Esophagus muscularis mucosa (tissue), 4 donors: ENCODE measurements around the gene SORCS2. TPM values are rescaled to one million over a fixed set of nuclear protein-coding genes. Genes with fewer than 3 reads are reported as not detected.

Experiments used
- DNase-seq: peaks from one replicate; pipeline ENCODE4 v3.0.0-alpha.2; 2017; ENCODE audit errors: extremely low spot score
- H3K27ac ChIP-seq, 4 donors: fragments of 200-600 bp; sonication (generic); replicated peaks in 1 of 4; 1 replicate in 3 of 4; 2 replicates in 1 of 4; pipeline ENCODE4 v1.5.1; 2016 to 2019; ENCODE audit warnings: mild to moderate bottlenecking in 1 of 4
- H3K27me3 ChIP-seq, 4 donors: fragments of 200-600 bp; sonication (generic); one replicate each; pipeline versions ENCODE4 v1.5.1 to v1.6.0; 2016 to 2019
- H3K36me3 ChIP-seq, 4 donors: fragments of 200-600 bp; sonication (generic); one replicate each; pipeline ENCODE4 v1.5.1; 2016 to 2019
- H3K4me1 ChIP-seq, 4 donors: fragments of 200-600 bp; sonication (generic); one replicate each; pipeline ENCODE4 v1.5.1; 2016 to 2019
- H3K4me3 ChIP-seq, 4 donors: fragments of 200-600 bp; sonication (generic); 1 replicate in 2 of 4; 2 replicates in 2 of 4; pipeline ENCODE4 v1.5.1; 2016 to 2019; ENCODE audit warnings: mild to moderate bottlenecking in 4 of 4, moderate library complexity in 1 of 4
- H3K9me3 ChIP-seq, 4 donors: fragments of 200-600 bp; sonication (generic); 1 replicate in 3 of 4; 2 replicates in 1 of 4; pipeline ENCODE4 v1.5.1; 2016 to 2019
- CTCF ChIP-seq, 3 experiments: fragments of 200-600 bp in 2 of 3; fragments of 450-650 bp in 1 of 3; sonication (generic) in 2 of 3; IDR thresholded peaks; one replicate each; pipeline ENCODE4 v1.5.1; 2017 to 2019; ENCODE audit warnings: antibody characterized with exemption in 3 of 3, mild to moderate bottlenecking in 2 of 3, moderate library complexity in 1 of 3
- EP300 ChIP-seq: sonication (generic); formaldehyde crosslinking; IDR thresholded peaks from one replicate; pipeline ENCODE4 v1.6.1; 2017; ENCODE audit warnings: antibody characterized with exemption
- POLR2A ChIP-seq: fragments of 450-650 bp; IDR thresholded peaks from one replicate; pipeline ENCODE4 v1.6.1; 2017; ENCODE audit warnings: antibody characterized with exemption, moderate library complexity, mild to moderate bottlenecking, low read depth
- POLR2AphosphoS5 ChIP-seq, 2 donors: sonication (generic); formaldehyde crosslinking; IDR thresholded peaks; one replicate each; pipeline ENCODE4 v1.6.1; 2017; ENCODE audit warnings: antibody characterized with exemption in 2 of 2
- WGBS: methylation state at CpG from one replicate; pipeline ENCODE4 v1.1.5; 2018; 5-methylcytosine and 5-hydroxymethylcytosine counted together
- intact Hi-C: fragments of 100-400 bp; cut with DNase I; formaldehyde crosslinking; loops from one replicate; pipeline ENCODE4 v1.15.1; 2023
- total RNA-seq, 4 donors: library from RNA; depleted of rRNA; stranded (reverse); fragments of >200 nt; gene quantifications; one replicate each; pipeline versions ENCODE4 v1.1.0 to v1.2.1, GENCODE V29; 2016

The SORCS2 gene
- total RNA-seq, 4 donors from 2014 or later, result 3.3 to 10.1 (median 4.3) TPM

DNA sequence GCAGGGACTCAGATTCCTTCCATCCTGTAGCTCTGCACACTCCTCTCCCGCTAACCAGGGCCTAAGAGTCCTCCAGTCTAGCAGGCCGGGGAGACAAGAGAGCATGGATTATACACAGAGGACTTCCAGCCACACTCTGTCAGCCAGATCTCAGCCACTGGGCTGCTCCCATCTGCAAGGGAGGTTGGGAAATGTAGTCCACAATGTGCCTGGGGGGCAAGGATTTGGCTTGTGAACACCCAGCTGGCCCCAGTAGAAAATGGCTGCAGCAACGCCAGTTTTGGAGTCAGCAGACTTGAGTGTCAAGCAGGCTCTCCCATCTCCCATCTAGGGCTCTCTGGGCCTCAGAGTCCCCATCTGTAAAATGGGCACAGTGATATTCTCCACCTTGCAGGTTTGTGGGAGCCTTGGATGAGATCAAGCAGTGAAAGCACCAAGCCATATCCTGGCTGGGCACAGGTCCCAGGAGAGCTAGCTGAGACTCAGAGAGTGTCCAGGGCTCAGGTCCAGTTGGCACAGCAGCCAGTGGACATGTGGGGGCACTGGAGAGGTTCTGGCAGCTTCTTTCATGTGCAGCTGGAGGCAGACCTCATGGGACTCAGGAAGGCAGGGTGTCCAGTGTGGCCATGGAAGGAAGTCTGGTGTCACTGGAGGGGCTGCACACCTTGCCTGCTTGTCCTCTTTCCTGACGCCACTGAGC lies 227.8 kb downstream of the SORCS2 start:
- Histone ChIP-seq H3K27me3 (no peaks in the 10 kb centered on the region), H3K4me1 (peaks cover 0 to 22% (median 15%) of the 10 kb centered on the region in 4 donors), H3K27ac (no peak overlapping the region), H3K9me3 (no peaks in the 10 kb centered on the region), H3K4me3 (no peak overlapping the region), H3K36me3 (no peaks in the 10 kb centered on the region)
- TF ChIP-seq CTCF (IDR thresholded peaks at IDR 0.05), result no peak
- no peak for TF ChIP-seq POLR2AphosphoS5 (IDR thresholded peaks at IDR 0.05)
- no peak for TF ChIP-seq EP300
- no peak for TF ChIP-seq POLR2A
- intact Hi-C loops, result no loop called here
- DNase-seq, result no peak
- 100% methylated on average over 1 of the region's 4 CpGs for WGBS

DNA sequence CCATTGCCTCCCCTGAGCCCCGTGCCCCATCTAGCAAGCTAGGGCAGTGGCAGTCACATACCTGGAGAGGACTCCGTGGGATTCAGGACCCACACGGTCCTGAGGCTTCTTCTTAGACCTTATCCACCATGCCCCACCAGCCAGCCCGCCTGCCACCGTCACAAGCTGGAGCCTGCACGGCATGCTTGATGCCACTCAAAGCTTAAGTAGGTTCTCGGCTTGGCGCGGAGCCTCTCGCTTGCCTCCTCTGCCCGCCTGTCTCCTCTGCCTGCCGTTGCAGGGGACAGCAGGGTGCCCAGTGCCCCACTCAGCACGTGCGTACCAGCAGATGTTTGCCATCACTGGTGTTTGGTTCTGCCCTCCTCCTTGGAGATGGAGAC lies 228.3 kb downstream of the SORCS2 start:
- no peak for DNase-seq
- Histone ChIP-seq H3K27ac (no peak overlapping the region), H3K4me3 (no peak overlapping the region), H3K27me3 (no peaks in the 10 kb centered on the region), H3K9me3 (no peaks in the 10 kb centered on the region), H3K36me3 (no peaks in the 10 kb centered on the region), H3K4me1 (peaks cover 0 to 20% (median 11%) of the 10 kb centered on the region in 4 donors)
- 82% methylated on average over 13 of the region's 14 CpGs for WGBS
- intact Hi-C loops, result no loop called here
- TF ChIP-seq POLR2AphosphoS5 (IDR thresholded peaks at IDR 0.05) (no peak), POLR2A (no peak), EP300 (no peak), CTCF (IDR thresholded peaks at IDR 0.05) (no peak)

DNA sequence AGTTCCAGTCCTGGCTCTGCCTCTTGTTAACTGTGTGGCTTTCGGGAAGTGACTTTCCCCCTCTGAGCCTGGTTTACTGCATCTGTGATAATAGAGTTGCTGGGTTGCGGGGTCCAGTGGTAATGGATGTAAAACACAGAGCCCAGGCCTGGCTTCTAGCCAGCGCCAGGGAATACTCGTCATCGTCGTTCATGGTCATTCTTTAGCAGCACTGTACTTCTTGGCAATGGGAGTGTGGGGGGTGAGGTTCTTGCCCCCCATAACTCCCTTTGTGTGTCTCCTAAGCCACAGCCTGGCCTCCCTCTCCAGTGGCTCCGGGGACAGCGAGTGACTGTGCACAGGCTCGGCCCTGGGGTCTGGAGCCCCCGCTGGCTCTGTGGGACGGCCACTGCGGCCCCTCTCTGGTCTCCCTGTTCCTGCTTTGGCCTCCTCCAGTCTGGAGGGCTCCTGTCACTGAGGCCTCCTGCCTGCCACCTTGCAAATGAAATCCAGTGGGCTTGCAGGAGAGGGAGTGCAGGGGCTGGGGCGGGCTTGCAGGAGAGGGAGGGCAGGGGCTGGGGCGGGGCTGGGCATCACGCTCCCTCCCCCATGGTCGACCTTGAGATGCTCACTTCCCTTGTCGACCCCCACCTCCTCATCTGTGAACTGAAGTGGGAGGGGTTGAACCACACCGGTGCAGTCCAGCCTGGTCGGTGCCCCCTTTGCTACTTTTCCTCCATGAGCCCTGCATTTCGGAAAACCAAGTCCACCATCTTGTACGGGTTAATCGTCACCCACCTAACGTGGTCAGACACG lies 229.2 kb downstream of the SORCS2 start:
- intact Hi-C loops, result no loop called here
- Histone ChIP-seq H3K36me3 (no peaks in the 10 kb centered on the region), H3K27me3 (no peaks in the 10 kb centered on the region), H3K4me1 (peaks cover 0 to 20% (median 11%) of the 10 kb centered on the region in 4 donors), H3K4me3 (no peak overlapping the region), H3K27ac (no peak overlapping the region), H3K9me3 (no peaks in the 10 kb centered on the region)
- TF ChIP-seq EP300, result no peak
- TF ChIP-seq POLR2AphosphoS5 (IDR thresholded peaks at IDR 0.05), result no peak
- DNase-seq, result no peak
- WGBS, result 84% methylated on average over 17 of the region's 24 CpGs

DNA sequence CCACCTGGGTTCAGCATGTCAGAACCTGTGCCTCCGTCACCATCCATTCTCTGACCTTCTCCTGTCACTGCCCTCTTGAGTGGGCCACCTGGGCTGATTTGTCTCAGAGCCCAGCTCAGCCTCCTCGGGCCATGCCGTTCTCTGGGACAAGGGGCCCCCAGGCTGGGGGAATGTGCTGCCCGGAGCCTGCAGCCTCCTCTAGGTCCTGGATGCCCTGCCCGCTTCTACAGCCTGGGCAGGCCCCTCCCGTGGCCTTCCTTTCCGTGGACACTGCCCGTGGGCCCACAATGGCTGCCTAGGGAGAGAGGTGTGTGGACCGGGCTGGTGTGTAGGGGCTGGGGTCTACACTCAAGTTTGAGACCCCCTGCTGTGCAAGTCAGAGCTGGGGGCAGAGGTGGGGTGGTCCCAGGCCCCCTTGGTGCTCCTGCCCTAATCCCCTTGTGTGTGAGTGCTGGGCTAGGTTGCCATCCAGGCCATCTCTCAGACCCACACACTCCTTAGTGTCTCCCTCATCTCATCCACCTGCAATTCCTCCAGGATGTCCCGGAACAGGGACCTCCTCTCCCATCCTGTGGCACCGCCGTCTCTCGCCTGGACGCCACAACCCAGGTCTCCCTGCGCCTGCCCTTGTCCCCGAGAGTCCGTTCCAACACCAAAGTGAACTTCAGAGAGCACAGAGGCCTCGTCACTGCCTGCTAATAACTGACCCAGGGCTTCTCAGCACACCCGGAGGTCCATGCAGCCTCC lies 230.0 kb downstream of the SORCS2 start:
- no peaks in the 10 kb centered on the region for H3K27me3 ChIP-seq
- DNase-seq, result no peak
- no peaks in the 10 kb centered on the region for H3K9me3 ChIP-seq
- no peaks in the 10 kb centered on the region for H3K36me3 ChIP-seq
- no peak overlapping the region for H3K4me3 ChIP-seq
- peaks cover 0 to 24% (median 14%) of the 10 kb centered on the region in 4 donors for H3K4me1 ChIP-seq
- intact Hi-C loops, result no loop called here
- 97% methylated on average over 15 of the region's 19 CpGs for WGBS
- TF ChIP-seq POLR2AphosphoS5 (IDR thresholded peaks at IDR 0.05) (no peak), EP300 (no peak), CTCF (IDR thresholded peaks at IDR 0.05) (no peak), POLR2A (no peak)
- H3K27ac ChIP-seq, result no peak overlapping the region

DNA sequence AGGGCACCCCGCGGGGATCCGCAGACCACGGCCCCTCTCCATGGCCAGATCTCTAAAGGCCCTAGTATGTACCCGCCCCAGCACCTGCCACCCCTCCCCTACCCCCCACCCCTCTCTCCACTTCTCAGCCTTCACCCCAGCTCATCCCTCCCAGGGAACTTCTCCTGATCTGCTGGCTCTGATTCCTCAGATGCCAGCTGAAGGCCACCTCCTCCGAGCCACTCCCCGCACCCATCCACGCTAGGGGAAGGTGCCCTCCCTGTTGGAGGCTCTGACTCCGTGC lies 230.5 kb downstream of the SORCS2 start:
- no peak for TF ChIP-seq EP300
- TF ChIP-seq POLR2A, result no peak
- no peak for TF ChIP-seq POLR2AphosphoS5 (IDR thresholded peaks at IDR 0.05)
- no peak for TF ChIP-seq CTCF (IDR thresholded peaks at IDR 0.05)
- Histone ChIP-seq H3K27me3 (no peaks in the 10 kb centered on the region), H3K4me3 (no peak overlapping the region), H3K4me1 (peaks cover 0 to 27% (median 16%) of the 10 kb centered on the region in 4 donors), H3K36me3 (no peaks in the 10 kb centered on the region), H3K27ac (no peak overlapping the region), H3K9me3 (no peaks in the 10 kb centered on the region)
- no peak for DNase-seq
- intact Hi-C loops, result no loop called here
- WGBS, result 94% methylated on average over 8 of the region's 9 CpGs
